Measurements from ENCODE around the gene GLIS1.
A peak's percentile ranks its signal among the peaks of the same experiment; 100 is the strongest.

GLIS1 gene

DNA sequence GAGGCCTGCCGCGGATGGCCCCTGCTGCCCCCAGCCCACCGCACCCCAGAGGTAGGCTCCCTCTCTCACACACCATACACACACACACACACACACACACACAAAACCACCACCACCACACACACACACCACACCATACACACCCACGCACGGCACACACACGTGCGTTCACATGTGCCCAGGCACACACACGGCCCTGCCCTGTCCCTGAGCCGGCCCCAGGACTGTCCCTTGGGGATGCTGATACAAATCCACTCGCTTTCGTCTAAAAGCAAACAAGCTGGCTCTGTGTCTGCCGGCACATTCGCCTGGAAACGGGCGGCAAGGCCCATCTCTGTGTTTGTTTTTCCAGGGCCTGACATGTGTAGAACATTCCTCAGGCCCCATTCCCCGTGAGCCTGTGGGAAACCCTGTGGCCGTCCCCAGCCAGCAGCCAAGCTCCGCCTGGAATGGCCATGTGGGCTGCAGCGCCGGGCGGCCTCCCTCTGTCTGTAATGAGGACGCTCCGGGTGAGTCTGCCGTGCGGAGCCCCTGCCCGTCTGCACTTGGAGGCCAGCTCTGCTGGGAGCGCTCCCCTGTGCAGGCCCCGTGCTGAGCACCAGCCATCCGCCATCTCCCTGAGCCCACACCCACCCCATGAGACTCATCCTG lies 212.4 kb downstream of the GLIS1 start:
- DNase-seq (ENCODE audit: low spot score) = peak; percentile 61

DNA sequence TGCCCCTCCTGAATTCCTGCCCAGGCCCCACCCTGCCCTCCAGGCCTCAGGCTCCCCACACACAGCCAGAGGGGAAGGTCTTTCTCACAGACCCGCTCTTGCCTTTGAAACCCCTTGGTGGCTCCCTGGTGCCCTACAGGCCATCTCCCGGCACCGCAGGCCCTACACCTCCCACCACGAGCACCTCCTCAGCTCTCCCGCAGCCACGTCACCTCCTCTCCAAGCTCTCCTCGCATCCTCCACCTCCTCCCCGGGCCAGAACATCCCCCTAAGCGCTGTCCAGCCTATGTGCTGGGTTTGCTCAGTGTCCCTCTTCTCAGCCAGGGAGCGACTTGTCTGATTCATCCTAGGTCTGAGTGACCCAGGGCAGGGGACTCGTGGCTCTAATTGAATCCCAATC lies 213.4 kb downstream of the GLIS1 start:
- DNase-seq (ENCODE audit: low spot score) = peak; percentile 64

DNA sequence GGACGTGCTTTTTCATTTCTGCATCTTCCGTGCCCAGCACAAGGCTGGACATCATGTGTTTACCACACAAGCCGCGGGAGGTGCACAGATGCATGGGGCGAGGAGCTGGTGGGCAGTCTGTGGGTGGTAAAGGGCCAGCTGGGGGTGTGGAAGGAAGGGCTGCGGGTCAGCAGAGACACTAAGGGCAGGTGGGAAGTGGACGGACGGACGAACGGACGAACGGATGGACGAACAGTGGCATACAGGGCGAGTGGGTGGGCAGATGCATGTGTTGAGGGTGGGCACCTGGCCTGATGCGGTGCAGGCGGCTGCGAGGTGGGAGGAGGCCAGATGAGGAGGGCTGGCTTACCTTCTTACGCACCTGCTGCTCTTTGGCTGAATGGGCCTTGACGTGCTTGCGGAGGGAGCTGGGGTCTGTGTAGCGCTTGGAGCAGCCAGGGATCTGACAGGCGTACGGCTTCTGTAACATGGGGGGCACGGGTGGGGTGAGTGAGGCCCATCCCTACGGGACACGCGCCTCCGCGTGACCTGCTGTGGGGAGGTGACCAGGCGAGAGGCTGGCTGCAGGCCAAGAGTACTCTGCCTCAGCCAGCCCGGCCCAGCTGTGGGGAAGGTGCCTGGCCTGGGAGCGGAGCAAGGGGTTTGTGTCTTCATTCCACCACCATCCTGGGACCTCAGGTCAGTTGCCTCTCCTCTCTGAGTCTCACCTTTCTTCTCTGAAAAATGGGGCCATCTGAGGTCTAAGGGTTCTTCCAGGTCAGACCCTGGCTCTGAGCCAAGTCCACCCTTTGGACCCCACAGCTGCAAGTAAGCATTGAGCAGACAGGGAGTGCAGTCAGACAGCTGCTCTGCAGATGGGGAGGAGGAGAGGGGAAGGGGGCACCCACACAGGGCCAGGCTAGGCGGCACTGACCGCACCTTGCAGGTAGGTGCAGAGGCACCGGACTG lies 214.3 kb downstream of the GLIS1 start:
- DNase-seq (ENCODE audit: low spot score) = no peak

DNA sequence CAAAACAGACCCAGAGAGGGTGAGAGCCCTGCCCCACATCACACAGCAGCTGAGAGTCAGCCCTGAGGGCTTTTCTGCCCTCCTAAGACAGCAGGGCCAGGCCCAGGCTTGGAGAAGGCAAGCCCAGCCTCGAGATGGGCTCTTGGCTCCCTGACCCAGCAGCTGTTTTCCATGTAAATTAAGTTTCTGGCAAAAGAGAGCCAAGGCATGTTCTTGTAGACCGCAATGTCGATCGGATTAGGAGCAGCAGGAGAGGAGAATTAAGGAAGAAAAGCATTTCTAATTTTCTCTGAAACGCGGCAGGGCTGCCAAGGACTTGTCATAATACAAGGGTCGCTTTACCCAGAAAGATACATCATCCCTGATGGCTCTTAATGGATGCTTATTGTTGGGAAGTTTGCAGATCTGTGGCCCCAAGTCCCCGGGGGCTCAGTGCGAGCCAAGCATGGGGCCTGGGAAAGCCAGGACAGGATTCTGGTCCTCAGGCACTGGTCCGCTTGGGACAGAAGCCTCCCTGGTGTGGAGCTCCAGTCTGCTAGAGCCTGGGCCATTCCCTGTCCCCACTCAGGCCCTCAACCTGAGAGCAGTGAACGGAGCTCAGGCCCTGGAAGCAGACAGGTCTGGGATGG lies 216.9 kb downstream of the GLIS1 start:
- DNase-seq (ENCODE audit: low spot score) = no peak

DNA sequence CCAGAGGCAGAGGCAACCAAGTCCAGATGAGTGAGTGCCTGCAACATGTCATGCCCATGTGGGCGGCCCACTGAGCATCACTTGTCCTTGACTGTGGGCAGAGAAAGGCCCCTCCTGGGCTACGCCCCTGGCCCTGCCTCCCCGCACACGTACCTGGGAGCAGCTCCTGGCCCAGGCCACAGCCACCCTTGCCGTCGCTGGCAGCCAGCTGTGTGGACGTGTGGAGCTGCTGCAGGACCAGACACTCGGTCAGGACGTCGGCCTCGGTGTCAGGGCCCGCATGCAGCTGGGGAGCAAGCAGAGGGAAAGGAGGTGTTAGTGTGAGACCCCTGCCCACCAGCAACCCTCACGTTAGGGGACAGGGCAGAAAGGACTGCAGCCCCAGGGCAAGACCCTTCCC lies 218.5 kb downstream of the GLIS1 start:
- DNase-seq (ENCODE audit: low spot score) = no peak

- DNase-seq (ENCODE audit: low spot score) = no peak
These were observed 219.5 kb downstream of the GLIS1 start for GRCh38 chr1:53519421-53519820.

DNA sequence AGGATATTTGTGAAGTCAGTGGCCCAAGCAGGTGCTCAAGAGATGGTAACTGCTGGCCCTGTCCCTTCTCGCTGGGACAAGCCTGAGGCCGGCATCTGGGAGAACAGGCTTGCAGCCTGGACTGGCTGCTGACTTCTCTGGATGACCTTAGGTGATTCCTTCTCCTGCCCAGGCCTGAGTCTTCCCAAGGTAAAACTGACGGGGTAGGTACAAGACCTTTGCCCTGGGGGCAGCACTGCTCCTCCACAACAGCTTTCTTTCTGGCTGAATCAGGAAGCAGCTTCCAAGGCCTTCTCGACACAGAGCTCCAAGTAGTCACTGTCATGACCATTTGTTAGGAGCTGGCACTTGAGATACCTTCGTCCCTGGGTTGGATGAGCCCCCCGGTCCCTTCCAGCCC lies 220.2 kb downstream of the GLIS1 start:
- no peak for DNase-seq (ENCODE audit: low spot score)

DNA sequence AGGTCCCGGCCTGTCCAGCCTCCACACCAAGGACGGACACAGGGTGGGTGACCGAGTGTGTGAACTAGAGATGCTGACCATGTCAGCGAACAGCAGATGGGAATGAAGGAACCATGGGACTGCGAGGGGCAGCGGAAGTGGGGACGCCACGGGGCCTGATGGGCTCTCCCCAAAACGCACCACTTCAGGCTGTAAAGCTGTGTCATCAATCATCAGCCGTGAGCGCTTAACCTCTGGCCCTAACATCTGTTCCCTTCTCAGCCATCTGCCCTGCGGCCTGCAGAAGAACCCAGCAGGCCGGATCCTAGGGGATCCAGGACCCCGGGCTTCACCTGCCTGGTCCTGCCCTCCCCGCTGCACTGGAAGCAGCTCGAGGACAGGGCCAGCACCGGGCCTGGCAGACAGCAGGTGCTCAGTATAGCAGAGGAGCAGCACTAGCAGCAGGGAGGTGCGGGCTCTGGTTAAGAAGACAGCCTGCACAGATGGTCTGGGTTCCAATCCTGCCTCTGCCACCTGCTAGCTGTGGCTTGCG lies 221.1 kb downstream of the GLIS1 start:
- no peak for DNase-seq (ENCODE audit: low spot score)

DNA sequence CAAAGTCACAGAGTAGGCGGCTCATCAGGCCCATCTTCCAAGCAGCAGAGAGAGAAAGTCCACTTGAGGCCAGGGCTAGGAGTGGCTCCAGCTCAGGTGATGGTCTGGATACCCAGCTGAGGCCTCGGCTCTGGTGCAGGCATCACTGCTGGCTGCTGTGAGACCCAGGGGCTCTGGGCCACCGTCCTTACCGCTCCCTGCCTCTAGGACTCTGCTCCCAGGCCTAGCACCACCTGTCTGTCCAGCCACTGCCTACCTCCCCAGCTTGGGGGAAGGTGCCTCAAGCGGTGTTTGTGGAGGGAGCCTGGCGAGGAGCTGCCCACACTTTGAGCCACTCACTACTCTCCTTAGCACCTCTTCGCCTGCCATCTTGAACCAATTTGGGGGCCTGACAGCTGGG lies 221.9 kb downstream of the GLIS1 start:
- no peak for DNase-seq (ENCODE audit: low spot score)

DNA sequence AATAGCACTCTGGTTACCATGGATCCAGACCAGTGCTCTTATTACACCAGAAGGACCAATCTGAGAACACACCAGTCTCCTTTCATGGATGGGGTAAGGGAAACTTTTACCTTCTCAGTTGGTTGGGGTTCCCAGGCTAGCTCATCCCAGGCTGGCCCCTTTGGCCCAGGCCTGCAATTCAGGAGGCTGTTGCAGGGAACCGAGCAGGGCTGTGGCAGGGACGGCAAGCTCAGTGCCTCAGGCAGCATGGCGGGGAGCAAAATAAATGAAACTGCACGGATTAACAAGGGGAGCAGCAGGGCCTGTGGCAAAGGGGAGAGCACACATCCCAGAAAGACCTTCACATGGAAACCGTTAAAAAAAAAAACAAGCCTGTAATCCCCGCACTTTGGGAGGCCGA lies 222.8 kb downstream of the GLIS1 start:
- DNase-seq (ENCODE audit: low spot score) = no peak

DNA sequence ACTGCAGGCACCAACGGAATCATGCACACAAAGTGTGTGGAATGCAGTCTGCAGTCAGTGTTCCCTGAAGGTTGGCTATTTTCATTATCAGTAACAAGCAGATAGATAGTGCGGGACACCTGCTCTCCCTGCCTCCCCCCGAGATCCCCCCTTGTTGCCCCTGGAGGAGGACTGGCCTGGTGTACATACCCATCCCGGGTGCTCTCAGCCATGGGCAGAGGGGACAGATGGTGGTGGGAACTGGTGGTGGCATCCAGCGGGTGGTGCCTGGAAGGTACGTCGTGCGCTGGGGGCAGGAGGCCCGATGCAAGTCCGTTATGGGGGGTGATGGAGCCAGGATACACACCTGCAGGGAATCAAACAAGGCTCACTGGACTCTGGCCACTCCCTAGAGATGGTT lies 224.5 kb downstream of the GLIS1 start:
- DNase-seq (ENCODE audit: low spot score) = no peak

DNA sequence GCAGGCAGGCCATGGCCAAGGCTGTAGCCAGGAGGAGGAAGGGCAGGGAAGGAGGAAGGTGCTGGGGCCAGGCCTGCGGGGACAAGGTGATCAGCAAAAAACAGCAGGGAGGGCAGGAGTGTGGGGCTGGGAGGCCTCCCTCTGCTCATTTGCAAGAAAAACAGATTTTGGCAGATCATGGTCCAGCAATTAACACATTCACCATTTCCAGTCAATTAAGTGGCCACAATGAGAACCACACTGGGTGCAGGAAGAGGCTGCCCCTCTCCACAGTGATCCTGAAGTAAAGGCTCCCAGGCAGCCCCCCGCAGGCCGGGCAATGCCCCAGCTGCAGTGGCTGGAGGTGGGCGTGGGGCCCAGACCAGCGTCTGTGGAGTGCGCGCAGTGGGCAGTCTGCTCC lies 225.1 kb downstream of the GLIS1 start:
- DNase-seq (ENCODE audit: low spot score) = no peak

- DNase-seq (ENCODE audit: low spot score) = no peak
These were observed 225.9 kb downstream of the GLIS1 start for GRCh38 chr1:53512807-53513755.

DNA sequence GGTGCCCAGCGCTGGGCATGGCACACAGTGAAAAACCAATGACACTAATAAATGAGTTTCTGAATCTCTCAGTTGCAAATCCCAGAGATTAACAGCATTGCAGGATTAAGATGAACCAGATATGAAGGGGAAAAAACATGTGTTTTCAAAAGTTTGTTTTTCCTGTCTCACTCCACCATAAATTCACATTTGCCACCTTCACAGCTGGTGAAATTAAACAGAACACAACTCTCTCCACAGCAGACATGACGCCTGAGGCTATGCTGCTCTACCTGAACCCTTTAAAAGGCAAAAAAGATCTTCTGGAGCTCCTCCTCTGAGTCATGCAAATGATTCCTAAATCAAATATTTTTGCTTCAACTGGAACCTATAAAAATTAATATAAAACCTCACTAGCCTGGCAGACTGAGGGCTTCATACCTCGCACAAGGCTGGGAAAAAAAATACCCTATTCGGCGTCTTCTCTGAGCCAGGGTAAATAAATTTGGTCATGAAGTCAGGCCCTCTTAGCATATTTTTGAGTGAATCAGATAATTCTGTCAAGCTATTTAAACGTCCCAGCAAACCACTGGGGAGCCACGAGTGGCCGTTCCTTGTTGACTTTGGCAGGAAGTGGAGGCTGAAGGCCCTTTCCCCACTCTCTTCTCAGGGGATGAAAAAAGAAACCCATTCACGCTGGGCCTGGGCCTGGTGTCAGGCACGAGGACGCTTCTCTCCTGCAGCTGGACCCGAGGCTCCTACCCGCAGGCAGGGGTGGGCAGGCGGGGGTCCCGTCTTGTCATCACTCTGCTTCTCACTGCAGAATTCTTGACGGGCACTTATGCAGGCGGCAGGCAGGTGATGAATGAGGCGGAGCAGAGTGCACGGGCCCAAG lies 226.8 kb downstream of the GLIS1 start:
- DNase-seq (ENCODE audit: low spot score) = no peak

- DNase-seq (ENCODE audit: low spot score) = no peak
These were observed 227.5 kb downstream of the GLIS1 start for GRCh38 chr1:53511323-53511932.

DNA sequence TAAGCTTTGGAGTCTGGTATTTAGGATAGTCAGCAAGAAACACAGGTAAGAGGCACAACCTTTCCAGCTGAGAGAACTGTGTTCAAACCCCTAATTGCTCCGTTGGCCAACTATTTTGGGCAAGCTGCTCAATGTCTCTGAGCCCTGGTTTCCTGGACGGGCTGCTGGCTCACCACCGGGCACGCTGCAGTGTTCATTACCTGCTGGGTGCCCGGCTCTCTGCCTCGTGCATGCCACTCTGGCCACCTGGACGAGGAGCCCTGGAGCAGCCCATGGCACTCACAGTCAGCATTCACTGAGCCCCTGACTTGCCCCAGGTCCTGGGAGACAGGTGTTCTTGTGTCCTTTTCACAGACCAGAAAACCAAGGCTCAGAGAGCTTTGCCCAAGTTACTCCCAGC lies 228.7 kb downstream of the GLIS1 start:
- DNase-seq (ENCODE audit: low spot score) = no peak

- no peak for DNase-seq (ENCODE audit: low spot score)
These were observed 229.2 kb downstream of the GLIS1 start for GRCh38 chr1:53509775-53510174.

- no peak for DNase-seq (ENCODE audit: low spot score)
These were observed 229.8 kb downstream of the GLIS1 start for GRCh38 chr1:53508991-53509666.

Measured in HuH-7 (cell line).